Activated CD4-positive, alpha-beta T cell treated with anti-CD3 and anti-CD28 coated beads for 1 hour (primary cell): ENCODE measurements around the gene MAN1C1.

Experiments used
- DNase-seq: peaks from one replicate; pipeline ENCODE4 v3.0.0-alpha.2; 2020

Gene MAN1C1

DNA sequence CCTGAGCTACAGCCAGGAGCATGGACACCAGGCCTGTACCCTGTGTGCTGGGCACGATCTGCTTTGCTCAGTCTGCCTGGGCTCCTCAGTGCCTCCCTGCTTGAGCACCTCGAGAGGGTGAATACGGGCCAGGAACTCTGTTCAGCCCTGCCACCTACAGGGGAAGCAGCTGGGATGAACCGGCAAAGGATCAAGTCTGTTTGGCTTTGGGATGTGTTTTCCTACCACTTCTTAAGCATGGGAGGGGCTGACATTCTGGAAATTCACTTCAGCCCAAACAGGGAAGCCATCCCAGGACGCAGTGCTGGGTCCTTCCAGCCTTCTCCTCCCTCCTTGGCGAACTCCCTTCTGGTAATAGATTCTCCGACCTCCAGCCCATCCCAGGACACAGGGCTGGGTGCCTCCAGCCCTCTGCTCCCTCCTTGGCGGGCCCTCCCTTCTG lies 127.6 kb downstream of the MAN1C1 start:
- DNase-seq: no peak

DNA sequence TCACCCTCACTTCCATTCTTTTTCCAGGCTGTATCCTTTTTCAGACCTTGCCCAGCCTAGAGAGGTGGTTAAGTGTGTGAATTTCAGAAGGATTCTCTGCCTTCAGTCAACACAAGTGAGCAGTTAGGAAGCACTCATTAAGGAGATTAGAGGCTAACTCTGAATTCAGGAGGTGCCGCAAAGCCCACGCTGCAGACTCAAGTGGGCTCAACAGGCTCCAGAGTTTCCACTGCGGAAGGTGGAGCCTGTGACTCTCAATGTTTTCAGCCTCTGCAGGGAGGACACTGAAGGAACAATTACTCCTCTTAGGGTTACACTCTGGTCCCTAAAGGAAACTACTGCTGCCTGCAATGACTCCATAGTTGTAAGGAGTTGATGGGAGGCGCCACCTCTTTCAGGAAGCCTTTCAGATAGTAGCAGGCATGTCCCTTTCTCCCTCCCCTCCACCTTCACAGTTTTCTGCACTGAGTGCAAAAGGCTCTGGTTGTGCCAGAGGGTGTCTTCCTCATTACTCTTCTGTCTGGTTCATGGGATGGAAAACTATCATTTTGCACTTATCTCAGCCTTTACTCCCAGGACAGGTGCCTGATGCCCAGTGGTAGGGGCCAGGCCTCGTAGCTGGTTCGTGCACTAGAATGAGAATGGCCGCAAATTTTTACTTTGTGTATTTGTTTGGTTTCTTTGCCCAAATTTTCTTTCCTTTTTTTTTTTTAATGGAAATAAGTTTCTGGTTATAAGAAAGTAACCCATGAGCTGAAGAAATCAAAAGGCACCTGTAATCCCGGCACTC lies 128.2 kb downstream of the MAN1C1 start:
- DNase-seq: no peak

DNA sequence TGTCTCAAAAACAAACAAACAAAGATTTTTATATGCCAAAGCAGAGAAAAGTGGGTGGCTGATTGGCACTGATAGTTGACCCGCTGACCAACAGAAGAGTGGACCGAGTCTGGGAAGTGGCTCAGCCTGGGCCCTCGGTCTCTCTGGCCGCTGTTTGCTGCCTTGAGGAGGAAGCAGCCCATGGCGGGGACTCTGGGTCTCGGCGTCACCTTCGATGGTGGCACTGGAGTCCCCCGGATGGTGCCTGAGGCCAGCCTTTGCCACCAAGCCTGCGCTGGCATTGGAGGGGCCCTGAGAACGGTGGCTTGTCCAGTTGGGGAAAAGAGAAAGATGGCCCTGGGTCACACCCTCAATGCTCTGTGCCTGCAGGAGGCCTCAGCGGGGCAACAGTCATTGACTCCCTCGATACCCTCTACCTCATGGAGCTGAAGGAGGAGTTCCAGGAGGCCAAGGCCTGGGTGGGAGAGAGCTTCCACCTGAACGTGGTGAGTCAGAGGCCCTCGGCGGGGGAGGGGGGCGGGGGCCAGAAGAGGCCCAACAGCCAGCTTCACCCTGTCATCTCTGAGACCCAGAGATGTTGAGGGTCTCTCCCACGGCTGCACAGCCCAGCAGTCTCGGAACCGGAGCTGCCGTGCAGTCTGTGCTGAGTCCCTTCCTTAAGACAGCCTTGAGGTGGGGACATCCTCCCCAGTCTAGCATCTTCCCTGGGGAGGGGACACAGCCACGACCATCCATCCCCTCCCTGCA lies 129.9 kb downstream of the MAN1C1 start:
- DNase-seq: no peak

DNA sequence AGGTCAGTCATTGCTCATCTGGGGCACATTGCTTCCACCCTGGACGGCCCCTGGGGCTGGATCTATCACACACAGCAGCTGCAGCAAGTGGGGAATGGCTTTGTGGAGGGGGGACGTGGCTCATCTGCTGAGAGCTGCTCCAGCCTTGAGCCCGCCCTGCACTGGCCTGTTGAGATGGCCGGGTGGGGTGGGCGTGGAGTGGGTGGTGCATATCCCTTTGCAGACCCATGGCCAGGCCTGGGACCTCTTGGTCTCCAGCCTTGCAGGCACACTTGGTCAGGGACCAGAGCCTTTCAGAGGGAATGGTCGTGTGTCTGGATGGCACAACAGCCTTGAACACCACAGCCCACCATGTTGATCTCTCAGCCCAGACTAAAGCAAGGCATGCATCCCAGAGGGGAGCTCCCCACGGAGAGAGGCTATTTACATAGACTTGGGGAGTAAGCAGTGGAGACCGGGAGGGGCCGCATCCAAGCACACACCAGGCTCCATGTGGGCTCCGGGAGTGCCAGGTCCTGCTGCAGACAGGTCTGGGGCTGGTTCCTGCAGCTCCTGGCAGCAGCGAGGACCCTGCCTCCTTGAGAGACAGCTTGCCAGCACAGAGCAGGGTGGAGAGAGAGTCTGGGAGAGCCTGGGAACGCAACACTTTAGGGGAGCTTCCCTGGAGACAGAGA lies 130.6 kb downstream of the MAN1C1 start:
- no peak for DNase-seq

DNA sequence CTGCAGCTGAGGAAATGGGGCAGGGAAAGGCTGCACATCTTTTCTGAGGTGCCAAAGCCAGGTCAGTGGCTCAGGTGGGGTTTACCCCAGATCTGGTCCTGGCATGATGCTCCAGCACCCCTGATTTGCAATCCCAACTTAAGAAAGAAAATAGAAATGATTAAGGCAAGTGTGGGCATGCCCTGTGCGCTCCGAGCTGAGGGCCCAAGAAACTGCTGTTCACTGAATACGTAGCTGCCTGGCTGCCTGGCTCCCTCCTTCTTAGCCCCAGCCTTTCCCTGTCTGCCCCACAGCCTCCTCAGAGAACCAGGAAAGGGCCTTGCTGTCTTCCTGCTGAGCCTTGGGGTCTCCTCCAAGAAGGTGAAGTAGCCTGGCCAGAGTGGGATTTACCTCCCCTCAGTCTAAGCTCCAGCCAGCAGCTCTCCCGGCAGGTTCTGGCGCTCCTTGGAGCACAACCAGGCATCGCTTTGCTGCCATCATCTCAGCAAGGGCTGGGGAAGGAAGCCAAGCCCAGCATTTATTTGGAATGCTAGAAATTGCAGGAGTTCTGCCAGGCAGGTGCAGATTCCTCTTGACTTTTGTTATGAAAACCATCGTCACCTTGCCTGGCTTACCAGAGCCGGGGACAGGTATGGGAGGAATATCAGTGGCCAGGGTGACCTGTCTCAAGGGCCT lies 132.1 kb downstream of the MAN1C1 start:
- no peak for DNase-seq

DNA sequence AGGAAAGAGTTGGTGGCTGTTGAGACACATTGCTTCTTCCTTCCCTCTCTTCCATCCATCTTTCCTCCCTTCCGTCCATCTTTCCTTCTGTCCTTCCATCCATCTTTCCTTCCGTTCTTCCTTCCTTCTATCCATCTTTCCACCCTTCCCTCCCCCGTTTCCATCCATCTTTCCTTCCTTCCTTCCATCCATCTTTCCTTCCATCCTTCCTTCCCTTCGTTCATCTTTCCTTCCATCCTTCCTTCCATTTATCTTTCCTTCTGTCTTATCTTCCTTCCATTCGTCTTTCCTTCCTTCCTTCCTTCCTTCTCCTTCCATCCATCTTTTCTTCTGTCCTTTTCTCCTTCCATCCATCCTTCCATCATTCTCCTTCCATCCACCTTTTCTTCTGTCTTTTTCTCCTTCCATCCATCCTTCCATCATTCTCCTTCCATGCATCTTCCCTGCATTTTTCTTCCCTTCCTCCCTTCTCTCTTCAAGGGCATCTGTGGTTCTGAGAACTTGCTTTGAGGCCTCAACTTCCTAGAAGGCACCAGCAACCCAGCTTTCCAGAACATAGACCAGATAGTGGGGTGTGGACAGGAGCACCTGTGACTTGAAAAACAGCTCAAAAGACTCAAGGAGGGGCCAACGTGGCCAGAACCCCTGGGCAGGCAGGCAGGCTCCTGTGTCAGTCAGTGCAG lies 134.5 kb downstream of the MAN1C1 start:
- DNase-seq: no peak

DNA sequence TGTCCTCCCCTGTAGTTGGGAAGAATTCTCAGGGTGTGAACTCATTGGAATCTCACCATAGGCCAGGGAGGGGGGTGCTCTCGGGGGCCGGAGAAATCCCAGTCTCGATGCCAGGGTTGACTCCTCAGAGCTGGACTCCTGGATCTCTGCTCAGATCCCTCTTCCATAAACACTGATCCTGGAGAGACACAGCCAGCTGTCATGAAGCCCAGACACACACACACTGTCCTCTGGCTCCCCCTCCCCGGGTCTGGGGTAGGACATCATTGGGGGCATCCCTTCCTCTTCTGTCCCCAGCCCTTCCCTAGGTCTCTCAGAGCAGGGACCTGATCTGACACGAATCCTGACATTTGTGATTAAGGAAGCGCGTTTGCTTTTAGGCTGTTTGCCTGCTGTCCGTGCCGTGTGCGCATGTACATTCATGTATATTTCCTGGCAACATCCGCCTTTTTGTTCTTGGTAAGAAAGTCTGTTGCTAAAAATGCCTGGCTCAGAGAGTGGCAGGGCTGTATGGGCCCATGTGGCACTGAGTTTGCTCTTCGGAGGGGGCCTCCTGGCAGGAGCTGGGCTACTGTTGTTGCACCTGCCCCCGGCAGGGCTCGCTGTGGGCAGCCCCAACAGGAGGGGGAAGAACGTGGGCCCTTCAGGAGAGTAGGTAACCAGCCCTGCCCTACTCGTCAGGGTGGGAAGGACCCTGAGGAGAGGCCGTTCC lies 138.0 kb downstream of the MAN1C1 start:
- DNase-seq: no peak

DNA sequence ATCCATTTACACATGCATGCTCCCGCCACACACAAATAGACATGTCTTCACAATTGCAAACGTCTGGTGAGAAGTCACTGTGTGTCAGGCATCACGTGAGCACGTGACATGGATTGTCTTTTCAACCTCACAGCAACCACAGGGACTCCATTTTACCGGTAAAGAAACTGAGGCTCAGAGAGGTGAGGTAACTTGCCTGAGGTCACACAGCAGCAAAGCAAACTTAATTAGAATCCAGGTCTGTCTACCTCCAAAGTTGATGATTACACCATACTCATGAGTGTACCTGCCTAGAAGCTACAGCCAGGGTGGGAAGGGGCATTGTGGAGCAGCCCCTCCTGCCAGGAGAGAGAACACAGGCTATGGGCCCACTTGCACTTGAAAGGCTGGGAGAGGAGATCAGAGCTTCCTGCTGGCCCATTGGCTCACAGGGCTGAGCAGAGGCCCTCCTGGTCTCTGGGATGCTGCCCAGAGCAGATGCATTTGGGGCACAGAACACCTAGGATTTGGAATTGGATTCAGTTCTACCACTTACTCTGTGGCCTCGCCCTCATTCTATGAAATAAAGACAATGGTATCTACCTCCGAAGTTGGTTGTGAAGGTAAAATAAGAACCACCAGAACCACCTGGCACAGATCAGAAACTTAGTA lies 139.0 kb downstream of the MAN1C1 start:
- no peak for DNase-seq

DNA sequence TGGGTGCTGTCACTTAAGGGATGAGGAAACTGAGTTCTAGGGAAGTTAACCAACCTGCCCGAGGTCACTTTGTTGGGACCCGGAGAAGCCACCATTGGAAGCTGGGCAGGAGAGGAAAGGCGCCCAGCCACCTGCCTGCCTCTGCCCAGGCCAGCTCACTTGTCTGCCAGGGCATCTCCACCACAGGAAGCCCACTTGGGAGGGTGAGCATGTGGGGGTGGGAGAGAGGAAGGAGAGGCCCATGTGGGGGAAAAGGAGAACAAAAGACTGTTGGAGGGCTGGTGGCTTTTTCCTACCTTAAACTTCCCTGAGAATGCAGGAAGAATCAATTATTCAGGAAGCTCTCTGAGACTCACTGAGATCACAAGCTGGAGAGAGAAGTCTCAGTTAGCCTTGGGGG lies 139.6 kb downstream of the MAN1C1 start:
- no peak for DNase-seq

DNA sequence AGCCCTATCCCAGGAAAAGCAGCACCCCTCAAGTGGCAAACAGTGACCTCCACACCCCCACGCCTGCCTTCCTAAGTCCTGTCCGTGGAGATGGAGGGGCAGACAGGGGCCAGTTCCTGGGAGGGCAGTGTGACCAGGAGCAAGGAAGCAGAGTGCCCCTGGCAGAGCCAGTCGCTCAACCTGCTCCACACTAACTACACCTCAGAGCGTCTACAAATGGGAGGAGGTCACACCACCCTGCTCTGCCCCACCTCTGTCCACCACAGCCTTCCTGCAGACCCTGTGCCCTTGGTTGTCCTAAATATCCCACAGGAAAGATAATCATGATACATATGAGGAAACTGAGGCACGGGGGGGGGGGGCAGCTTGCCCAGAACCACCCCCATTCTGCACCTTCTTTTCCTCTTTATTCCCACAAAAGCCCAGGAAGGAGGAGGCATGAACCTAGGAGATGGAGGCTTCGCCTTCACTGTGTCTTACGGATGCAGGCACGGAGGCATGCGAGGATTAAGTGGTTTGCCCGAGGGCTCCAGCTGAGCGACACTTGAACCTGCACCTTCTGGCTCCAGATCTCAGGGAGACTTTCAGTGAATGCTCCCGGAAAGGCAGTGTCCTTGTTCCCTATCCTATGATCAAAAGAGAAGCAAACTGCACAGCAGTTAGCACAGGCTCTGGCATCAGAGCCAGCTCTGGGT lies 140.7 kb downstream of the MAN1C1 start:
- DNase-seq: no peak

DNA sequence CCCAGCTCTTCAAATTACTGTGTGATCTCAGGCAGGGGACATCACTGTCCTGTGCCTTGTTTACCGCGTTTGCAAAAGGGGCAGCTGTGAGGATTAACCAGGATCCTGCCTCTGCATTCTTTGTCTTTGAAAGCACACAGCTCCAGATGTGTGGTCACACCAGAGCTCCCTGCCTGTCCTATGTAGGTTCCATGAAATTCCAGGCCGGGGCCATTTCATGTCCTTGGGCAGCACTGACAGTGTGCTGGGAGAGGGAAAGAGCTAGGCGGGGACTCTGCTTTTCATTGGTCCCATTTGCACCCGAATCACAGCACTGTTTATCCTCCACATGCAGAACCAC lies 141.2 kb downstream of the MAN1C1 start:
- no peak for DNase-seq

DNA sequence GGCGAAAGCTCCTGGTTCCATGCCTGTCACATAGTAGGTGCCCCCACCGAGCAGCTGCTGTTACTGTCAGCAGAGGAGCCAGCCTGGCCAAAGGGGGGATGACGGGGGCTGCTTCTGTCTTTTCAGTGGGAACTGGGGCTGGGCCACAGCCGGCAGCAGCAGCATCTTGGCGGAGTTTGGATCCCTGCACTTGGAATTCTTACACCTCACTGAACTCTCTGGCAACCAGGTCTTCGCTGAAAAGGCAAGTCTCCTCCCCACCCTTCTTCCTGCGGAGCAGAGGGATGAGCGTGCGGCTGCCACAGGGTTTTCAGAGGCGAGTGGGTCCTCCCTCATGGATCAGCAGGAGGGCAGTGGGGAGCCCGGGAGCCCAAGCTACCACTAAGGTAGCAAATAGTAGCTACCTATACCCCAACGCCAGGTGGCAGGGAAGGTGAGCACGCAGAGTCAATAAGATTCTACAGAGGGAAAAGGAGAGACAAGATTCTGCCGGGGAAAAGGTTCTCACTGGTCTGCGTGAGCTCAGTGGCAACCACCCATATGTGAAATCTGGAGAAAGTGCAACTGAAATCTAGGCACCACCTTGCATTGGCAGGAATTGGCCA lies 142.0 kb downstream of the MAN1C1 start:
- no peak for DNase-seq

DNA sequence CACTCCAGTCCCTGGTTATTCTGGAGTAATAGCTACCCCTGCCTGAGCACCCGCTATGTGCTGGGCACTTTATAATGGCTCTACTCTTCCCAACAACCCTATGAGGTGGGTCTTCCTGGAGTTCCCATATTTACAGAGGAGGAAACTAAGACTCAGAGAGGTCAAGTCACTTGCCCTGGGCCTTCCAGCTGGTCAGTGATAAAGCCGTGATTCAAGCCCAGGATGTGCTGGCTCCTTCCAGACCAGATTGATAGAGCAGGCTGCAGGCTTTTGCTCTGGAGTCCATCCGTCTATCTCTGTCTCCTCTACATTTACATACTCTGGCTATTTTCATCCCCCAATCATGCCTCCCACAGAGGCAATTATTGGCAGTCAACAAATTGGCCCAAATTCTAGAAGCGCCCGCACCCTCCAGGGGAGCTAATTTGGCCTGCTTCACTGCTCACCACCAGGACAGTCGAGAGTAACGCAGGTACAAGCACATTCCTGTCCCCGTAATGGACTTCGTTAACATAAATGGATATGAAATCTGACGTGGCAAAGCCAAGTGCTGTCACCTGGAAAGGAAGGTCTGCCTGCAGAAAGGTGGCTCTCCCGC lies 143.6 kb downstream of the MAN1C1 start:
- no peak for DNase-seq

DNA sequence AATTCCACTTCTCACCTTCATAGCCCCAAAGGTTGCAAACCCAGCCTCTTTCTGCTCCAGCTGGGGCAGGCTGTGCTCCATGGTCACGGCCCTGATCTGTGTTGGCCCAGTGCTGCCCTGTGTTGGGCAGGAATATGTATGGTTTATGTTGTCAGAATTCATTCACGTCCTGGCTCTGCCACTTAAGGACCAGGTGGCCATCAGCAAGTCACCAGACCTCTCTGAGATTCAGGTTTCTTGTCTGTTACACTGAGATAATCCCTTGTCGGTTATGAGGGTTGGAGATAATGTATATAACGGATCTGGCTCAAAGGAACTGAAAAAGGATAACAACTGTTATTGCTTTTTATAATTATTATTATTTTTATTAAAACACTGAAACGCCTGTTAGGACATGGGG lies 144.3 kb downstream of the MAN1C1 start:
- no peak for DNase-seq

DNA sequence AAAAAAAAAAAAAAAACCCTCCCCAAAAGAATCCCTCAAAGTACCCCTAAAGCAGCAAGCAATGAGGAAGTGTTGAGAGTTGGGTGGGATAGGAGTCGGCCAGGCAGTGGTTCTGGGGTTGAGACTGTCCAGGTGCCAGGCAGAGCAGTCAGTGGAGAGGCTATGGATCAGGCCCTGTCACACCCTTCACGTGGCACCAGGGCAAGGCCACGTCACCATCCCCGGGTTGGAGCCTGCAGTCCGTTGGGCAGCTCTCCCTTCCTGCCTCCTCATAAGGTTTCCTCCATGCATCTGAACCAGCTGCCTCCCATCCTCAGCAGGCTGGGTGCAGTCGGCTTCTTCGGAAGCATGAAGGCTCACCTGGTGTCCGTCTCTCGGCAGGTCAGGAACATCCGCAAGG lies 146.9 kb downstream of the MAN1C1 start:
- no peak for DNase-seq

DNA sequence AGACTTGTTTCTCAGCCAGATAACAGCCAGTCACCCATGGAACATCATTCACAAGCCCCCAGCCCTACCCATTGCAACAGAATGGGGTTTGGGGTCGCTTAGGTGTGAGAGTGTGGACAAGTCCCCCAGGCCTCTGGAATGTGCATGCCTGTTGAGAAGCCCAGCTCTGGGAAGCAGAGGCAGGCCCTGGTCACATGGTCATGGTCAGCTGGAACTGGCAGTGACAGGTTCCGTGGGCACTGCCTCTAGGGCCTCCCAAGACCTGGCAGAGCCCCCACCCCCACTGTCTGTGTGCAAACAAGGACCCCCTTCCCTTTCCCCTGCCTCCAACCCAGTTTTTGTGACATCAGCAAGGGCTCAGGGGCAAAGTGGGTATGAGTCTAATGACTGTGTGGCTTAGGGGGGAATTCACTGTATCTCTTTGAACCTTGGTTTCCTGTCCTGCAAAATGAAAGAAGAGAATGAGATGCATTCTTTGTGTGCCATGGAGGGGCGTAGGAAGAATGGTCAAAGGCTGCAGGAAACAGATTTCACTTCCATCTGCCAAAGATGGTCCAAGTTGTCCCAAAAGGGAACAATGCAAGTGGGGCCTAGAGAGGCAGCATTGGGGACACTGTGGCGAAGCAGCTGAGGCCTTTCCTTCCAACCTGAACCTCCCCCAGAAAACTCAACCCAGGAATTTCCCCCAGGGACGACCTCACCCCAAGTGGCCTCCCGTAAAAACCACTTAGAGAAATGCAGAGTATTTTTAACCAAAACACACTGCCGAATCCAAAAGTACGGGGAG lies 148.7 kb downstream of the MAN1C1 start:
- DNase-seq: no peak

DNA sequence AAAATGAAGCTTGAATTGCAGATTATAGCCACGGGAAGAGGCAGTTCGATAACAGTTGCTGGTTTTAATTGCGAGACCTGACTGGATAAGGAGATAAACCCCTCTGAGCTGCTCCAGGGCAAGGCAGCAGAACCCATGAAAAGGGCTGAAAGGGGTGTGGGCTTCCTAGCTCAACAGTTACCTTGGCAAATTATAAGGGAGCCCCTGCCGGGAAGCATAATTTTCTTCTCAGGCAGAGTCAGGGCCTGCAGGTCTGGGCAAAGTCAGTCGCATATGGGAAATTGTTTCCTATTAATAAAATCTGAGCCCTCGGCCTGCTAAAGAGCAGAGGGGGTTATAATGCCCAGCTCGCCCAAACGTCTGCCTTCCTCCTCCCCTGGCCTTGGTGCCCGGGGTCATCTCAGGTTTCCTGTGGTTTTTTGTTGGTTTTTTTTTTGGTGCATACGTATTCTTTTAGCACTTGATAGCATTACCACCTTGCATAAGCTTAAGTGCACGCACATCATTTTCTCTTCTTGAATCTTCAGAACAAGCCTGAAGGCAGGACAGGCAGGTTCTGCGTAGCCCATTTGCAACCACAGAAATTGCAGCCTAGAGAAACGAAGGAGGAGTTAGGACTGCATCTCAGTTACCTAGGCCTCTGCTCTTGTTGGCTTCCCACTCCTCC lies 149.5 kb downstream of the MAN1C1 start:
- DNase-seq: no peak

DNA sequence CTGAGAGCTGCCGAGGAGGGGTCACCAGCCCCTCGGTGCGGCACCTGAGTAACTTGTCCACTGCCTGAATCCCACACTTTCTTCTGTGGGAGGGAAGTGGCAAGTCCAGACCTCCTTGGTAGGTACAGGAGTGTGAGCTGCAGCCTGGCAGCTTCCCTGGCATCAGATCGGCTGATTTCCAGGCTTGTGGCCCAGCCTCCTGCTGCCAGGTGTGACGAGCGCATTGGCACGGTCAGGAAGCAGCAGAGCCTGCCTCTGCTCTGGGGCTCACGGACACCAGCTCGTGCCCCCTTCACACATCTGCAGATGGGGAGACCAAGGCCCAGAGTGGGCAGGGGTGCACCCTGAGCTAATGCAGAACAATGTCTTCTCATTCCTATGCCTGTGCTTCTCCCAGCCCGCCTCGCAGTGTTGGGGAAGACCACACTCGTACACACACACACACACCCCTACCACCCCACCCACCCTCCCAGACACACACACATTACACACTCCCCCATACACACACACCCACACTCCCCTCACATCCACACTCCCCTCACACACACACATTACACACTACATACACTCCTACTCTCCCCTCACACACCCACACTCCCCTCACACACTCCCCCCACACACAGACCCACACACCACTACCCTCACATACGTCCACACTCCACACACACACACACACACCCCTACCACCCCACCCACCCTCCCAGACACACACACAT lies 150.3 kb downstream of the MAN1C1 start:
- no peak for DNase-seq
